Endothelial cell of umbilical vein (primary cell): ENCODE results near the gene MAN2A1. TPM values are rescaled to one million over a fixed set of nuclear protein-coding genes. Genes with fewer than 3 reads are reported as not detected.

Experiments used
- BruUV-seq: library from RNA; stranded (reverse); fragments of 400-500 nt; replicated peaks from 2 replicates; lab custom pipeline; 2021; lab: Mats Ljungman, UMichigan
- CTCF ChIA-PET: fragments of 300-600, 350-600 bp; sonication (Branson Sonifier 250); formaldehyde crosslinking; loops from one replicate; lab custom pipeline; 2021; ENCODE audit warnings: antibody characterized with exemption, inconsistent platforms; lab: Charles Lee
- POLR2A ChIA-PET: fragments of 300-600, 350-600 bp; sonication (Branson Sonifier 250); formaldehyde crosslinking; loops from one replicate; lab custom pipeline; 2021; ENCODE audit warnings: antibody characterized with exemption, inconsistent platforms; lab: Charles Lee
- DNase-seq: peaks from one replicate; pipeline ENCODE4 v3.0.0-alpha.2; 2011; ENCODE audit warnings: low read depth, low spot score
- FAIRE-seq: peaks from 2 replicates; lab custom pipeline; 2011; peaks lifted over from hg19 to GRCh38; lab: Jason Lieb, UNC
- H2AFZ ChIP-seq: 2 replicates; pipeline ENCODE4 v1.6.0; 2012; ENCODE audit warnings: low read depth, low read length, control low read depth, inconsistent platforms
- H3K27ac ChIP-seq: 2 replicates; pipeline ENCODE4 v1.5.1; 2011; ENCODE audit warnings: low read depth, mild to moderate bottlenecking, control low read depth, low read length, moderate library complexity; ENCODE audit not compliant: insufficient read depth
- H3K27me3 ChIP-seq, 2 experiments: 2 replicates each; pipeline versions ENCODE4 v1.6.0 to v1.6.1; 2011; ENCODE audit warnings: low read length in 2 of 2, mixed read lengths in 1 of 2; ENCODE audit not compliant: control insufficient read depth in 2 of 2, insufficient read depth in 2 of 2
- H3K36me3 ChIP-seq, 2 experiments: 2 replicates in 1 of 2; 3 replicates in 1 of 2; pipeline ENCODE4 v1.5.1; 2011; ENCODE audit warnings: low read length in 2 of 2, mild to moderate bottlenecking in 1 of 2, moderate library complexity in 1 of 2; ENCODE audit not compliant: control insufficient read depth in 2 of 2, insufficient read depth in 2 of 2; ENCODE audit errors: extremely low read depth in 1 of 2
- H3K4me1 ChIP-seq: 3 replicates; pipeline ENCODE4 v1.5.1; 2011; ENCODE audit warnings: mild to moderate bottlenecking, low read length; ENCODE audit not compliant: control insufficient read depth, insufficient read depth; ENCODE audit errors: extremely low read depth
- H3K4me2 ChIP-seq: 2 replicates; pipeline ENCODE4 v1.6.1; 2011; ENCODE audit warnings: low read length, control low read depth, mixed read lengths; ENCODE audit not compliant: insufficient read depth
- H3K4me3 ChIP-seq, 3 experiments: fragments of 200-600 bp in 1 of 3; sonication (generic), shearing (Covaris generic) in 1 of 3; replicated peaks in 1 of 3; 2 replicates each; pipeline ENCODE4 v1.5.1; 2011 to 2016; ENCODE audit warnings: control low read depth in 3 of 3, low read length in 3 of 3, mild to moderate bottlenecking in 2 of 3, inconsistent platforms in 1 of 3, low read depth in 1 of 3, moderate library complexity in 1 of 3; ENCODE audit not compliant: insufficient read depth in 1 of 3
- H3K79me2 ChIP-seq: 2 replicates; pipeline ENCODE4 v1.6.0; 2012; ENCODE audit warnings: low read length, inconsistent platforms; ENCODE audit not compliant: control insufficient read depth, insufficient read depth
- H3K9ac ChIP-seq: replicated peaks from 2 replicates; pipeline ENCODE3; 2011; ENCODE audit warnings: low read length, control low read depth; ENCODE audit not compliant: insufficient read depth; ENCODE audit errors: extremely low read depth
- H3K9me1 ChIP-seq: replicated peaks from 3 replicates; pipeline ENCODE4 v1.6.0; 2011; ENCODE audit warnings: mild to moderate bottlenecking, low read length; ENCODE audit not compliant: control insufficient read depth, insufficient read depth; ENCODE audit errors: extremely low read depth
- H3K9me3 ChIP-seq: replicated peaks from 2 replicates; pipeline ENCODE4 v1.5.1; 2012; ENCODE audit warnings: low read length, inconsistent platforms; ENCODE audit not compliant: control insufficient read depth, insufficient read depth
- H4K20me1 ChIP-seq: replicated peaks from 2 replicates; pipeline ENCODE3; 2011; ENCODE audit warnings: mild to moderate bottlenecking, low read length; ENCODE audit not compliant: control insufficient read depth, insufficient read depth; ENCODE audit errors: extremely low read depth
- EZH2 ChIP-seq: IDR thresholded peaks from 2 replicates; pipeline ENCODE4 v1.6.1; 2012; ENCODE audit warnings: borderline replicate concordance, low read depth, mild to moderate bottlenecking, moderate library complexity, low read length, inconsistent platforms; ENCODE audit not compliant: severe bottlenecking
- FOS ChIP-seq: IDR thresholded peaks from 2 replicates; pipeline ENCODE4 v1.6.1; 2011; ENCODE audit warnings: mild to moderate bottlenecking, low read length, moderate library complexity, borderline replicate concordance; ENCODE audit not compliant: insufficient read depth
- GATA2 ChIP-seq: IDR thresholded peaks from 2 replicates; pipeline ENCODE4 v1.7.0; 2011; ENCODE audit warnings: low read depth, mild to moderate bottlenecking, moderate library complexity, mixed read lengths, low read length; ENCODE audit not compliant: insufficient read length, insufficient read depth
- JUN ChIP-seq: IDR thresholded peaks from 2 replicates; pipeline ENCODE4 v1.6.1; 2011; ENCODE audit warnings: borderline replicate concordance, low read depth; ENCODE audit not compliant: insufficient read length, insufficient read depth
- MYC ChIP-seq: IDR thresholded peaks from one replicate; pipeline ENCODE4 v1.6.1; 2011; ENCODE audit warnings: mild to moderate bottlenecking, low read depth, low read length
- POLR2A ChIP-seq: IDR thresholded peaks from 2 replicates; pipeline ENCODE4 v1.6.1; 2012; ENCODE audit warnings: low read depth, mild to moderate bottlenecking, control low read depth, low read length
- POLR2AphosphoS5 ChIP-seq: IDR thresholded peaks from 2 replicates; pipeline ENCODE4 v1.6.1; 2012; ENCODE audit warnings: low read depth, mild to moderate bottlenecking, control low read depth, low read length, moderate library complexity; ENCODE audit not compliant: insufficient read depth
- dilution Hi-C: fragments of 300-500 bp; cut with MboI; formaldehyde crosslinking; loops from one replicate; pipeline ENCODE4 v1.15.0; 2019; ENCODE audit warnings: low sequenced_read_pairs; ENCODE audit not compliant: extremely low pct_ligation_motif_present
- intact Hi-C: fragments of 100-400 bp; cut with micrococcal nuclease; formaldehyde crosslinking; loops from one replicate; pipeline ENCODE4 v1.10.0; 2022
- polyA plus RNA-seq, 4 experiments: library from polyadenylated mRNA; depleted of rRNA in 3 of 4; stranded (reverse) in 3 of 4; unstranded in 1 of 4; fragments of >200 nt; gene quantifications; 2 replicates each; pipeline versions ENCODE4 v1.2.1 to v1.2.3, GENCODE V29; 2011 to 2012; ENCODE audit warnings: missing spikeins in 1 of 4
- total RNA-seq: library from RNA; stranded (reverse); gene quantifications from 2 replicates; pipeline ENCODE4 v1.2.3, GENCODE V29; 2021
- TF ChIP-seq, protein P1 (sequence below), 2 donors: IDR thresholded peaks; 1 replicate in 1 of 2; 2 replicates in 1 of 2; pipeline ENCODE4 v1.5.1; 2011; ENCODE audit warnings: low read length in 2 of 2, mild to moderate bottlenecking in 2 of 2, moderate library complexity in 2 of 2, control low read depth in 1 of 2, inconsistent platforms in 1 of 2, low read depth in 1 of 2; ENCODE audit not compliant: insufficient read depth in 1 of 2; ENCODE audit errors: extremely low read depth in 1 of 2
- TF ChIP-seq, protein P2 (sequence below): IDR thresholded peaks from 2 replicates; pipeline ENCODE4 v1.6.1; 2011; ENCODE audit not compliant: insufficient read depth, insufficient read length

MAN2A1 gene
- total and polyA plus RNA-seq, 2 donors (not counting 3 experiments of a cell fraction or from before 2014, with no cell fraction given): 20.8 to 54.8 TPM

DNA sequence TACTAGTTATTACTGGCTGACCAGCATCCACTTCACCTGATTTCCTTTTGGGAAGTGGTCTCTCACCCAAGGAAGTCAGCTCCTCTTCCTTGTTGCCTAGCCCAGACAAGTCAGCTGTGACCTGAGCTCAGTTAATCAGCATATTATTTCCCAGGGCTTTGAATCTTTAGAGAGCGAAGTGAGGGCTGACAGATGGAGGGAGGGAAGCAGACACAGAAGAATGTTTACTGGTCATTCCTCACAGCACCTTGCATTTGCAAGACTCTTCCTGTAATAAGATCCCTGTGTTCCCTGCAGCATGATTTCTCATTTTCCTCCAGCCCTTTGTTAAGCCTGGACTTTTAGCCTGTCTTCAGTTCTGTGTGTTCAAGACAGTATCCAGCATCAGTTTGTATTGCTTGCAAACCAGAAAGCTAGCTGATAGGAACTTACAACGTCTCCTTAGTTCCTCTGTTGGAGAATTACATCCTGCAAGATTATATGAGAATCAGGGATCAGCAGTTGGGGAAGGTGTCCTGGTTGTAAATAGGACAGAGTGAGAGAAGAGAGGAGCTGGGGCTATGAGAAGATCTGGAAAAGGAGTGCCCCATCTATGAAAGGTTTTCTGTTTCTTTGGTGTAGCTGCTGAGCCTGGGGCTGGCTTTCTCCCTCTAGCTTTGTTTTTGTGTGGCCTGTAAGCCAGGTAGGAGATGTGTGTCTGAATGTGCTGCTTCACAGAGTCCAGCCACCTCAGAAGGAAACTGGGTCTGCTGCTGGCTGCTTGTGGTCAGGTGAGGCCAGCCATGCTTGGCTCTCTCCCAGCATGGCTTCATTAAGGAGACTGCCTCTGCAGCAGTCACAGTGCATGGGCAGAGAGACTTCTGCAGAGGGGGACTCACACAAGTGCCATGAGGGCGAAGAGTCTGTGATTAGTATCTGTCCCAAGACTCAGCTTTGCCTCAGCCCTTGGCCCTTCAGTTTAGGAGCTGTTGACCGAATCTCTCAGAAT, 50.3 kb downstream of the MAN2A1 start:
- DNase-seq (peak; percentile 56), FAIRE-seq (no peak)
- intact Hi-C loops: no loop called here
- POLR2A ChIA-PET: no interaction called here
- H3K27ac ChIP-seq: no peak overlapping the region
- no peaks in the 10 kb centered on the region for H3K27me3 ChIP-seq
- H2AFZ ChIP-seq: no peak overlapping the region
- H3K4me3 ChIP-seq: no peak overlapping the region
- H3K9me1 ChIP-seq: no peaks in the 10 kb centered on the region
- TF ChIP-seq FOS: no peak
- H4K20me1 ChIP-seq: no peaks in the 10 kb centered on the region
- peaks cover 4% of the 10 kb centered on the region for H3K79me2 ChIP-seq
- no TSS peak for BruUV-seq
- CTCF ChIA-PET: interaction anchor here (0.8 to 1.5 kb wide), 3 partner anchors 9 to 50 kb away, joined by 3 to 4 read pairs (median 4); no protein-coding TSS in a partner anchor
- peak overlapping the region; percentile 0 for H3K4me2 ChIP-seq
- H3K9me3 ChIP-seq: no peaks in the 10 kb centered on the region
- H3K36me3 ChIP-seq: no peaks in the 10 kb centered on the region
- H3K4me1 ChIP-seq: peaks cover 16% of the 10 kb centered on the region
- dilution Hi-C loops: no loop called here
- no peak overlapping the region for H3K9ac ChIP-seq

DNA sequence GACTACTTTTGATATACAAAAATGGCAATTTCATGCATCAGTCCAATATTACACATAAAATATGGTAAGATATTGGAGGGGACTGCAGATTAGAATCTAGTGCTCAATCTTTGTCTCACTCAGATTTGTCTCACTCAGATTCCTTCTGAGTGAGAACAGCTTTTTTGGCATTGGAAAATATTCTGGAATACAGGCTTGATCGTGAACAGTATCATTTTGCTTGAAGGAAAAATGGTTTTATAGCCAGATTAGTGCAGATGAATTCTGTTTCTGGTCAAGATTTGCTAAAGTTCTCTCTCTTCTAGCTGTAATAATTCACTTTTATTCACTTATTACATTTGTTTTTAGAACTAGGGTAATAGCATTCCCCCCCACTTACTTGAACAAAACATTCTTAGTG, 51.2 kb downstream of the MAN2A1 start:
- no peak overlapping the region for H3K27ac ChIP-seq
- no peaks in the 10 kb centered on the region for H4K20me1 ChIP-seq
- BruUV-seq: no TSS peak
- H3K4me1 ChIP-seq: peaks cover 16% of the 10 kb centered on the region
- H3K9me3 ChIP-seq: no peaks in the 10 kb centered on the region
- FAIRE-seq: no peak
- H3K79me2 ChIP-seq: peaks cover 4% of the 10 kb centered on the region
- ChIA-PET CTCF (no interaction called here), POLR2A (no interaction called here)
- no peak for DNase-seq
- H3K27me3 ChIP-seq: no peaks in the 10 kb centered on the region
- no peaks in the 10 kb centered on the region for H3K9me1 ChIP-seq
- no peak overlapping the region for H3K4me3 ChIP-seq
- TF ChIP-seq POLR2A (no peak), FOS (no peak), JUN (no peak), POLR2AphosphoS5 (no peak), GATA2 (no peak), MYC (no peak), EZH2 (no peak)
- TF ChIP-seq, protein P1, sequence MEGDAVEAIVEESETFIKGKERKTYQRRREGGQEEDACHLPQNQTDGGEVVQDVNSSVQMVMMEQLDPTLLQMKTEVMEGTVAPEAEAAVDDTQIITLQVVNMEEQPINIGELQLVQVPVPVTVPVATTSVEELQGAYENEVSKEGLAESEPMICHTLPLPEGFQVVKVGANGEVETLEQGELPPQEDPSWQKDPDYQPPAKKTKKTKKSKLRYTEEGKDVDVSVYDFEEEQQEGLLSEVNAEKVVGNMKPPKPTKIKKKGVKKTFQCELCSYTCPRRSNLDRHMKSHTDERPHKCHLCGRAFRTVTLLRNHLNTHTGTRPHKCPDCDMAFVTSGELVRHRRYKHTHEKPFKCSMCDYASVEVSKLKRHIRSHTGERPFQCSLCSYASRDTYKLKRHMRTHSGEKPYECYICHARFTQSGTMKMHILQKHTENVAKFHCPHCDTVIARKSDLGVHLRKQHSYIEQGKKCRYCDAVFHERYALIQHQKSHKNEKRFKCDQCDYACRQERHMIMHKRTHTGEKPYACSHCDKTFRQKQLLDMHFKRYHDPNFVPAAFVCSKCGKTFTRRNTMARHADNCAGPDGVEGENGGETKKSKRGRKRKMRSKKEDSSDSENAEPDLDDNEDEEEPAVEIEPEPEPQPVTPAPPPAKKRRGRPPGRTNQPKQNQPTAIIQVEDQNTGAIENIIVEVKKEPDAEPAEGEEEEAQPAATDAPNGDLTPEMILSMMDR (IDR thresholded peaks at IDR 0.05; ENCODE audit: extremely low read depth in 1 of 2, insufficient read depth in 1 of 2, low read depth in 1 of 2, low read length in 2 of 2): no peak
- TF ChIP-seq, protein P2, sequence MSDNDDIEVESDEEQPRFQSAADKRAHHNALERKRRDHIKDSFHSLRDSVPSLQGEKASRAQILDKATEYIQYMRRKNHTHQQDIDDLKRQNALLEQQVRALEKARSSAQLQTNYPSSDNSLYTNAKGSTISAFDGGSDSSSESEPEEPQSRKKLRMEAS: no peak
- no peaks in the 10 kb centered on the region for H3K36me3 ChIP-seq
- no peak overlapping the region for H3K4me2 ChIP-seq
- dilution Hi-C loops (no loop called here), intact Hi-C loops (no loop called here)
- no peak overlapping the region for H3K9ac ChIP-seq
- H2AFZ ChIP-seq: no peak overlapping the region
